Fibroblast of lung (primary cell): Measurements from ENCODE around the gene IL1F10. TPM values are rescaled to one million over a fixed set of nuclear protein-coding genes. Genes with fewer than 3 reads are reported as not detected.

ENCODE experiments used
- DNase-seq, 2 donors: peaks; one replicate each; pipeline versions ENCODE4 v3.0.0 to v3.0.0-alpha.2; 2010; ENCODE audit warnings: low read depth in 2 of 2
- H2AFZ ChIP-seq: 2 replicates; pipeline ENCODE4 v1.5.1; 2012; ENCODE audit warnings: low read length, control low read depth, inconsistent platforms
- H3K27ac ChIP-seq: 2 replicates; pipeline ENCODE4 v1.5.1; 2011; ENCODE audit warnings: low read length, control low read depth; ENCODE audit not compliant: insufficient read depth
- H3K27me3 ChIP-seq: 2 replicates; pipeline ENCODE4 v1.5.1; 2011; ENCODE audit warnings: mild to moderate bottlenecking, low read length; ENCODE audit not compliant: control insufficient read depth, insufficient read depth
- H3K36me3 ChIP-seq: 2 replicates; pipeline ENCODE4 v1.5.1; 2011; ENCODE audit warnings: low read length; ENCODE audit not compliant: control insufficient read depth, insufficient read depth
- H3K4me1 ChIP-seq: 2 replicates; pipeline ENCODE4 v1.5.1; 2011; ENCODE audit warnings: low read length; ENCODE audit not compliant: control insufficient read depth, insufficient read depth; ENCODE audit errors: extremely low read depth
- H3K4me2 ChIP-seq: 2 replicates; pipeline ENCODE4 v1.5.1; 2011; ENCODE audit warnings: low read length, control low read depth; ENCODE audit not compliant: insufficient read depth; ENCODE audit errors: extremely low read depth
- H3K4me3 ChIP-seq, 4 experiments: fragments of 200-600 bp in 1 of 4; sonication (generic) in 1 of 4; replicated peaks in 1 of 4; 2 replicates each; pipeline ENCODE4 v1.5.1; 2011 to 2016; ENCODE audit warnings: low read length in 4 of 4, low read depth in 3 of 4, mild to moderate bottlenecking in 3 of 4, control low read depth in 2 of 4, inconsistent platforms in 1 of 4, mixed read lengths in 1 of 4; ENCODE audit not compliant: insufficient read depth in 1 of 4; ENCODE audit errors: control extremely low read depth in 1 of 4
- H3K79me2 ChIP-seq: 2 replicates; pipeline ENCODE4 v1.5.1; 2012; ENCODE audit warnings: mild to moderate bottlenecking, low read length, inconsistent platforms; ENCODE audit not compliant: control insufficient read depth, insufficient read depth
- H3K9ac ChIP-seq: 2 replicates; pipeline ENCODE4 v1.5.1; 2011; ENCODE audit warnings: mild to moderate bottlenecking, low read length, control low read depth; ENCODE audit not compliant: insufficient read depth
- H3K9me3 ChIP-seq: 2 replicates; pipeline ENCODE4 v1.5.1; 2012; ENCODE audit warnings: low read depth, low read length; ENCODE audit not compliant: control insufficient read depth, insufficient read depth
- H4K20me1 ChIP-seq: 2 replicates; pipeline ENCODE4 v1.5.1; 2011; ENCODE audit warnings: low read length; ENCODE audit not compliant: control insufficient read depth, insufficient read depth; ENCODE audit errors: extremely low read depth
- EZH2 ChIP-seq: IDR thresholded peaks from 2 replicates; pipeline ENCODE4 v1.5.1; 2012; ENCODE audit warnings: low read length, control low read depth, mild to moderate bottlenecking; ENCODE audit errors: missing control alignments
- polyA plus RNA-seq, 2 donors: library from polyadenylated mRNA; depleted of rRNA in 1 of 2; stranded (reverse) in 1 of 2; unstranded in 1 of 2; fragments of >200 nt; gene quantifications; 2 replicates each; pipeline ENCODE4 v1.2.1, GENCODE V29; 2011 to 2012; ENCODE audit warnings: missing spikeins in 1 of 2
- total RNA-seq: library from RNA; depleted of rRNA; stranded (reverse); fragments of >200 nt; gene quantifications from 2 replicates; pipeline ENCODE4 v1.2.1, GENCODE V29; 2014
- TF ChIP-seq, protein P1 (sequence below), 2 donors: IDR thresholded peaks in 1 of 2; conservative IDR thresholded peaks in 1 of 2; 1 replicate in 1 of 2; 2 replicates in 1 of 2; pipeline ENCODE4 v1.5.1; 2011 to 2012; ENCODE audit warnings: low read length in 2 of 2, control low read depth in 1 of 2, inconsistent platforms in 1 of 2, low read depth in 1 of 2, mild to moderate bottlenecking in 1 of 2

The IL1F10 gene
- total and polyA plus RNA-seq, 2 donors (not counting 1 experiment from before 2014, with no cell fraction given) = not detected

DNA sequence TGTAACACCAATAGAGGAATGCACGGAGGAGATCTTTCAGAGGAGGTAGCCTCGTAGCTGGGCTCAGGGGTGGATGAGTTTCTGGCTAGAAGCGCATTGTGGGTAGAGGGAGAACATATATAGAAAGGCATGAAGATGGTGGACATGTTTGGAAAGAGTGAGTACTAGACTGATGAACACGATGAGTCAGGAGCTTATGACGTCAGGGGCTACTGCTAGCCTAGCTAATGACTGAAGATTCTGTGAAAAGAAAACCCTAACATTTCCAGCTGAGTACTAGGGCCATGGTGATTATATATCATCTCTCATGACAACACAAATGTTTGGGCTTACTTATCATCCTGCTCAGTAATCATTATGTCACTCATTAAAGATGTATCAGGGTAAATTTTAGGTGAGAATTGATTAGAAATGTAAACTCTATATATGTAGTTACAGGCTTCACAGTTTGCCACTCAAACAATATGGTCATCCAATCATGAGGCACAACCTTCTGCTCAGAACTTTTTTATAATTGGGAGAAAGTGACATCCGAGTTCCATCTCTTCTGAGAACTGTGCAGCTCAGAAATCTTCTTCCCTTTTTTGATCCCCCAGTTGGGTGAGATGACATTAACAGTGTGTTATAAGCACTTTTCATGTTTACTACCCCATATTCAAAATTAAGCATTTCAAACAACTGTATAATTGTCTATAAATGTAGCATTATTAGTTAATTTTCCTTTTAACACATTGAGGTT lies 37.4 kb downstream of the IL1F10 start:
- H3K9me3 ChIP-seq = no peaks in the 10 kb centered on the region
- no peaks in the 10 kb centered on the region for H4K20me1 ChIP-seq
- TF ChIP-seq, protein P1, sequence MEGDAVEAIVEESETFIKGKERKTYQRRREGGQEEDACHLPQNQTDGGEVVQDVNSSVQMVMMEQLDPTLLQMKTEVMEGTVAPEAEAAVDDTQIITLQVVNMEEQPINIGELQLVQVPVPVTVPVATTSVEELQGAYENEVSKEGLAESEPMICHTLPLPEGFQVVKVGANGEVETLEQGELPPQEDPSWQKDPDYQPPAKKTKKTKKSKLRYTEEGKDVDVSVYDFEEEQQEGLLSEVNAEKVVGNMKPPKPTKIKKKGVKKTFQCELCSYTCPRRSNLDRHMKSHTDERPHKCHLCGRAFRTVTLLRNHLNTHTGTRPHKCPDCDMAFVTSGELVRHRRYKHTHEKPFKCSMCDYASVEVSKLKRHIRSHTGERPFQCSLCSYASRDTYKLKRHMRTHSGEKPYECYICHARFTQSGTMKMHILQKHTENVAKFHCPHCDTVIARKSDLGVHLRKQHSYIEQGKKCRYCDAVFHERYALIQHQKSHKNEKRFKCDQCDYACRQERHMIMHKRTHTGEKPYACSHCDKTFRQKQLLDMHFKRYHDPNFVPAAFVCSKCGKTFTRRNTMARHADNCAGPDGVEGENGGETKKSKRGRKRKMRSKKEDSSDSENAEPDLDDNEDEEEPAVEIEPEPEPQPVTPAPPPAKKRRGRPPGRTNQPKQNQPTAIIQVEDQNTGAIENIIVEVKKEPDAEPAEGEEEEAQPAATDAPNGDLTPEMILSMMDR (conservative IDR thresholded peaks at IDR 0.05 in 1 of 2, IDR thresholded peaks at IDR 0.05 in 1 of 2; ENCODE audit: low read depth in 1 of 2, low read length in 2 of 2) = no peak
- no peak for TF ChIP-seq EZH2

DNA sequence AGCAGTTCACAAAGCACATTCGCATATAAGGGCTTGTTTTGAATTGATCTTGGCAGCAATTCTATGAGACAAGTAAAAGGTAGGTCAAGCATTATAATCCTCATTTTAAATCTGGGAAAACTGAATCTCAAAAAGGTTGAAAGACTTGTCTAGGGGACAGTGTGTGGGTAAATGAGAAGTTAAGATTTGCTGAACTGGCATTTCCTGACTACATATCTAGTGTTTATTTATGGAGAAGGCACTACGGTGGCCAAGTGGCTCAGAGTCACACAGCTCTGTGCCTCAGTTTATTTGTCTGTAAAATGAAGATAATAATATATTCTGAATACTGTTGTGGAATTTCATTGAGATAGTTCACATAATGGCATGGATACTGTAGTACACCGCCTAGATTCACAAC lies 43.4 kb downstream of the IL1F10 start:
- Histone ChIP-seq H3K27ac (no peak overlapping the region), H3K36me3 (no peaks in the 10 kb centered on the region), H3K9ac (no peak overlapping the region), H3K27me3 (no peaks in the 10 kb centered on the region), H2AFZ (no peak overlapping the region), H3K4me2 (no peak overlapping the region), H3K4me1 (no peaks in the 10 kb centered on the region), H3K4me3 (no peak overlapping the region), H4K20me1 (no peaks in the 10 kb centered on the region), H3K9me3 (no peaks in the 10 kb centered on the region), H3K79me2 (no peaks in the 10 kb centered on the region)
- TF ChIP-seq EZH2 = no peak
- TF ChIP-seq, protein P1 (conservative IDR thresholded peaks at IDR 0.05 in 1 of 2, IDR thresholded peaks at IDR 0.05 in 1 of 2; ENCODE audit: low read depth in 1 of 2, low read length in 2 of 2) = no peak
- DNase-seq = no peak

More for the DNA sequence above, 37.4 kb downstream of the IL1F10 start:
- Histone ChIP-seq H3K27ac (no peak overlapping the region), H3K27me3 (no peaks in the 10 kb centered on the region), H3K4me1 (no peaks in the 10 kb centered on the region), H2AFZ (no peak overlapping the region), H3K9ac (no peak overlapping the region), H3K4me2 (no peak overlapping the region), H3K4me3 (no peak overlapping the region), H3K36me3 (no peaks in the 10 kb centered on the region), H3K79me2 (no peaks in the 10 kb centered on the region)
- DNase-seq = peak; percentile 42 to 69

DNA sequence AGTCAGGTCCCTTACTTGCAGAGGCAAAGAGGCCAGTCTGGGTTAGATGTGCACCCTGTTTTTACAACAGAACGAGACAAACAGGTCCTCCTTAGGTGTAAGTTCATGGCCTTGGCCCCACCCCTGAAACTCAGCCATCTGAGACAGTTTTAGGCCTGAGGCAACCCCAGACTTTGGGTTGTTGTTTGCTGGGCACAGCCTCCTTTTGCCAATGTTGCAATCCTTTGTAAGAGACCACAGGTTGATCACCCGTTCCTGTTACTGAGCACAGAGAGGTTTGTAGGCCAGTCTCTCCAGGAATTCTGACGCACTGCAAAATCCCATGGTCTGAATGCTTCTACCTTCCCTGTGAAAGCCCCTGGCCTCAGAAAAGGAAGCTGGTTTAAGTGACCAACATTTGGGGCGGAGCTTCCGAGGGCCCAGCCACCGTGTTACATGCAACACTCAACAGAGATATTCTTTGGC lies 44.1 kb downstream of the IL1F10 start:
- Histone ChIP-seq H3K27ac (no peak overlapping the region), H3K36me3 (no peaks in the 10 kb centered on the region), H3K4me2 (no peak overlapping the region), H3K27me3 (no peaks in the 10 kb centered on the region), H3K4me3 (no peak overlapping the region), H3K79me2 (no peaks in the 10 kb centered on the region), H4K20me1 (no peaks in the 10 kb centered on the region), H3K9ac (no peak overlapping the region), H3K4me1 (no peaks in the 10 kb centered on the region), H3K9me3 (no peaks in the 10 kb centered on the region), H2AFZ (no peak overlapping the region)
- TF ChIP-seq, protein P1 (conservative IDR thresholded peaks at IDR 0.05 in 1 of 2, IDR thresholded peaks at IDR 0.05 in 1 of 2; ENCODE audit: low read depth in 1 of 2, low read length in 2 of 2) = no peak
- no peak for TF ChIP-seq EZH2
- DNase-seq = no peak
